Stimulated activated CD8-positive, alpha-beta memory T cell treated with anti-CD3 and anti-CD28 coated beads, Interleukin-15, amount 100 ng/mL, for 48 hours (primary cell): ENCODE results near the gene RHBDD1.
A peak's percentile ranks its signal among the peaks of the same experiment; 100 is the strongest.

Experiments
- DNase-seq, 2 donors: peaks; one replicate each; pipeline ENCODE4 v3.0.0-alpha.2; 2020; ENCODE audit warnings: low read depth in 2 of 2

Gene RHBDD1

DNA sequence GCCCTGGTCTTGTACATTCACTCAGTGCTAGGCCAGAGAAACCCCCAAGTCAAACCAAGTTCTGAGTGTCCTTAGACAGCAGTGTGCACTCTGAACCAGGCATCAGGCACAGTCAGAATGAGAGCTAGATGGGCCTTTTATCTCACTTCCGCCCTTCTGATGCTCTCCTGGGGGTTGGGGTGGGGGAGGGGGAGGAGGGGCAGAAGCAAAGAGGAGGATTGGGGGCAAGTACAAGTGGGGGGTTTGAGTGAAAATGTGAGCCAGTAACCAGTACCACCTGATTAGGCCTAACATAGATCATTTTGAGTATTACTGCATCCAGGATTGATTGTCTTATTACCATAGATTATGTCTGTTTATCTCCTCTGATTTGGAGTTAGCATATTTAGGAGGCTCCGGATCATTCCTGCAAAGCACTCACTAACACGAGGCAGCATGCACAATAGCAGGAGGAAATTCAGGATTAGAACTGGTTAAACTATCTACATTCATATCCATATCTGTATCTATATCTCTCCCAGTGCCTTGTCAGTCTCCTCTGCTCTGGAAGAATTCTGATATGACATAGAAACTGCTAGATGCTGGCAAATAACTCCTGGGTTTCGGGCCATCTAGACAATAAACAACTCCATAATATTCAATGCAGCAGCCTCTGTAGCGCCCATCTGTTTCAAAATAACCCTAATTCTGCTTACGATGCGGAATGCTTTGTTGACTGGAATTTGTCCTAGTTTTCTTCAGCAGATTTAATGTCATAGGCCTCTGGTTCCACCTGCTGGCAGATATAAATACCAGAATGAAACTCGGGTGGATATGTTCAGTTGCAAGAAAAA lies 149.1 kb downstream of the RHBDD1 start:
- peak in 1 of 2 donors; percentile 3 for DNase-seq

GRCh38 chr2:226985583-226985946 lies 149.7 kb downstream of the RHBDD1 start:
- DNase-seq: no peak

- DNase-seq: no peak
Measured at GRCh38 chr2:226991663-226992062, 155.8 kb downstream of the RHBDD1 start.

- no peak for DNase-seq
Measured at GRCh38 chr2:226993171-226993570, 157.3 kb downstream of the RHBDD1 start.

DNA sequence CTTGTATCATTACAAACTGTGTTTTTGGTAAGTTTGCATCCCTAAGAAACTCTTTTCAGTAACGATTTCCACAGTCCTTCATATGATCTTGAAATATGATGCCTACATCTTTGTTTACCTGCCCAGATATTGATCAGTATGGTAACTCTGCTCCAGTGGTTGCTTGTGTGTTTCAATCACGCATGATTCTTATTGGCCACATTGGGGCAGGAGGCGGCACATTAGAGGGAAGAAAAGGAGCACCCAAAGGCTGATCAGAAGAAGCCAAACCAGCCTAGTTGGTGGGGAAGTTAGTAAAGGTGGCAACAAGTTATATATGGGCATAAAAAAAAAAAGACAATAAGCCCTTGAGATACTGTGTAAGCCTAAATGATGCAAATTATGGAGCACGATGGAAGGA lies 158.9 kb downstream of the RHBDD1 start:
- no peak for DNase-seq

- DNase-seq: peak; percentile 39 to 59
Measured at GRCh38 chr2:226995625-226996041, 159.8 kb downstream of the RHBDD1 start.

DNA sequence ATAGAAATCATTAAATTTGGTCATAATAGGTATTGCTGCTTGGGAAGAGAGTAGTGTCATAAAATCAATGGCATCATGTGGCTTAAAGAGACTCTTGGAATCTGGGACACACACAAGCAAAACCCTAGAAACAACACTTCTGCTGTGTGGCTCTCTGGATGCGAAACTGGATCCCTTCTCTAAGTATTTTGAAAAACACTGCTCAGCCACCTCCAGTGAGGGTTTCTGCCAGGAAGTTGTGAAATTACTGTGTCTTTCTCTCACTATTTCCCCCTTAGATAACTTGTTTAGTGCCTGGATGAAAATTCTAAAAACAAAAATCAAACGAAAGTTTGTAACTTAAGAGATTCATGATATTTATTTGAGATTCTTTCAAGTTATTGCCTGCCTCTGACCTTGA lies 163.8 kb downstream of the RHBDD1 start:
- DNase-seq: no peak

GRCh38 chr2:227000123-227000522 lies 164.3 kb downstream of the RHBDD1 start:
- no peak for DNase-seq

DNA sequence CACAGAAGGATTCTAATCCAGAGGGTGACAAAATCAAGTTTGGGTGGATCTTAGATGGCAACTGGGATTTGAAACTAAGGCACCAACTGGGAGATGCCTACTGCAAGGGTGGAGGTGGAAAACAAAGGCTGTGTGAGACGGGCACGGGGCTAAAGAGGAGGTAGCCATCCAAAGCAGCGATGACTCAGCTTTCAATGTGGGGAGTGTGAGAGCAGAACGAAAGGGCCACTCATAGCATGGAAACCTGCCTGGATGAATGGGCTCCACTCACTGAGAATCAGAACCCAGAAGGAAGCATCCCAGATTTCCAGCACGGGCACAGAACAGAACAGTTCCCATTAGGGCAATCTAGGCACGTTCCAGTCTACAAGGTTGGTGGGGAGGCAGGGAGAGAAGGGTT lies 168.6 kb downstream of the RHBDD1 start:
- no peak for DNase-seq

DNA sequence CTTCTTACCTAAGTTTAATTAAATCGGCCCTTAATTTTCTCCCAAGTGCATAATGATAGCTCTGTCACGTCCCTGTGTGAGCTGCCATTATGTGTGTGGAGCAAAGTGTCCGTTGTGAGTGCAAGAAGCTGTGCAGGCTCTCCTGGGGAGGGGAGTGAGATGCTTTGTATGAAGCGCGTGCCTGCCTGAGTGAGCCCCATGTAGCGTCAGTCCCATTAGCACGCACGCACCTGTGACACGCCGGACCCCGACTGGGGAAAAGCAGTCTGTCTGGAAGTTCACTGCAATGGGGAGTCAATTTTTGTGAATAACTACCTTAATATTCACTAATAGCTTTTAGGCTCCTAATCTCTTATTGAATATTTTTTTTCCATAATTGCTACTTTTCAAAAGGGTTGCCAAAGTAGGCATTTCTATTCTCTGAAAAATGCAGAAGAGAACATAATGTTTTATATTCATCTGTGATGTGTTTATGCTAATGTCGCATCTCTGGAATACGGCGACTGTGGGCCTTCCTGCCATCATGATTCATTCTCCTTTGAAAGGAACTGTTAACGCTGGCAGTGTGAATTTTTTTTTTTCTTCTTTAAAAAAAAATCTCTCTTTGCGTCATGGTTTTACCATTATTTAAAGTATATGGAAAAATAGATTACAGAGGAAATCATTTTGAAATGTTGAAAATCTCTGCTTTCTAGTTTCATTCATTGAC lies 170.5 kb downstream of the RHBDD1 start:
- DNase-seq: no peak

- DNase-seq: no peak
Measured at GRCh38 chr2:227007148-227007547, 171.3 kb downstream of the RHBDD1 start.

DNA sequence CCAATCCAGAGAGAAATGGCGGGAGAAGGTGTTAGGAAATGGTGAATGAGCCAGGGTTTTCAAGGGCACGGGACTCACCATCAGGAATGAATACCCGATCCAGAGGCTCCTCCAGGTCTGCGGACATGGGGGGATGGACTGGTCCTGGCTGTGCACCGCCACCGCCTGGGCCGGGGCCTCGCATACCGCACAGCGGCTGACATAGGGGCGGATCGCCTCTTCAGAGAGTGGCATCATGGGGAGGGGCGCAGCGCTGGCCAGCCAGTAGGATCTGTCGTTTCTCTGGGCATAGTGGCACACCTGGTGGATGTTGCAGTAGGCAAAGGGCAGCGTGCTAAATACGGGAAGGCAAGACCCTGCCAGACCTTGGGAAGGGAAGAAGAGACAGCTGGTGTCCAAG lies 172.1 kb downstream of the RHBDD1 start:
- no peak for DNase-seq

- DNase-seq: no peak
Measured at GRCh38 chr2:227010433-227010832, 174.6 kb downstream of the RHBDD1 start.

GRCh38 chr2:227013330-227013729 lies 177.5 kb downstream of the RHBDD1 start:
- no peak for DNase-seq

GRCh38 chr2:227013881-227014280 lies 178.0 kb downstream of the RHBDD1 start:
- DNase-seq: no peak

DNA sequence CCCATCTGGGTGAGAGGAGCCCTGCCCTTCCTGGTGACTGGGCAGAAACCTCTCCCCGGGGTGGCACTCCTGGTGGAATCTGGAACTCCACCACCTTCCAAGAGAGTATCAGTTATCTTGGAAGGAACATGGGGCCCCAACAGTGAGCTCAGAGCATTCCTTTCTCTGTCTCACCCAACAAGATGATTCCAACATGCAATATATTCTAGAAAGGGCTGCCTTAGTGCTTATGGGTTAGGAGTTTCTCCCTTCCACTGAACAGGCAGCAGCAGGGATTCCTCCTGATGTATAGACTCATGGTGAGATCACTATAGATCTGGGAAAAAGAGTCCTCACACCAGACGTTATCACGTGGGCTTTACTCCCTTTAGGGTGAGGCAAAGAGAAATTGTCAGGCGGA lies 181.0 kb downstream of the RHBDD1 start:
- no peak for DNase-seq

DNA sequence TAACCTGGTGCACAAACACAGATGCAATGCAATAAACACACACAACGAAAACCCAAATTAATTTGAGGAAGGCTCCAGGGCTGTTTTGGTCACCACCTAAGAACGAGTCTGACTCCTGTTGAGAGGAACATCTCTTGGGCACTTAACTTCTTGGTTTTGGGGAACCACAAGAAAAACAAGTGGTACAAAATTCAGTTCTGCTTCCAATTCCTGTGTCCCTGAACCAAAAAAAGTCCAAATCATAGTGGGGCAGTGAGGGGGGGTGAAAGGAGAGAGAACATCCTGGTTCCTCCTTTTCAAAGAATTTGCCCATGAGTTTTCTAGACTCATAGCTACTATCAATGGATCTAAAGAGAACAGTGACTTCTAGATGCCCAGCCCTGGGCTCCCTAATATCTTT lies 184.6 kb downstream of the RHBDD1 start:
- no peak for DNase-seq

DNA sequence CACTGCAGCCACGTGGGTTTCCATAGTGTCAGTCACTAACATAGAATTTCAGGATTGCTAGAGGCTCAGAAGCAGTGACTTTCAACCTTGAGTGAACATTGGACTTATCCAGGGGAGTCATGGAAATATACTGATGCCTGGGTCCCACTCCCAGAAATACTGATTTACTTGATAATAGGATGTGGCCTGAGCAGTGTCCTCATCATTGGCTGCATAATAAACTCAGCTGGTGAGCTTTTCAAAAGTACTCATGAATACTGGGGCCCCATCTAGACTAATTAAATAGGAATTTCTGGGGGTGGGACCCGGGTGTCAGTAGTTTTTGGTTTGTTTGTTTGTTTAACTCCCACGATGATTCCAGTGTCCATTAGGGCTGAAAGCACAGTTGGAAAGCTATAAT lies 186.8 kb downstream of the RHBDD1 start:
- no peak for DNase-seq

- DNase-seq: no peak
Measured at GRCh38 chr2:227025510-227025909, 189.7 kb downstream of the RHBDD1 start.

DNA sequence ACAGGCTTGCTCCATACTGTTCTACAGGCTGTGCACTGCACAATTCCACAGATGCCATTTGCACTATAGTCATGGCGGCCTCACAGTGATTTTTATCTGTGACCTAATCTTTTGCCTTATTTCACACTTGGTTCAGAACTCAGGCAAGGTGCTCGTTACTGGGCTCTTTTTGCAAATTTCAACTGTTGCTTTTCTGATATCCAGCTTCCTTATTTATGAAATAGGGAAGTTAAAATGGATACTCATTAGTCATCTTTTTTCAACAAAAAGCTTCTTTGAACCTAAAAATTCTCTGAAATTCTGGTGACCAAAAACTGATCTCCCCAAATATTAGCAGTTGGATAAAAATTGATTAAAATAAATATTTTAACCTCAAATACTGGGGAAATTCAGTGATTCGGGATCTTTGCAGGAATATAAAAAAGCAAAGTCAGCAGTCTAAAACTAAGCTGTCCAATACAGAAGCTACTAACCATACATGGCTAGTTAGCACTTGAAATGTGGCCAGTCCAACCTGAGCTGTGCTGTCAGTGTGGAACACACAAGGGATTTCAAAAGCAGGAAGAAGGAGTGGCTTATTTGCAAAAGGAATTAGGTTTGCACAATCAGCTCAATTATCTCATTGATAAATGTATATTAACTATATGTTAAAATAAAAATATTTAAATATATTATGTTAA lies 193.7 kb downstream of the RHBDD1 start:
- DNase-seq: no peak

- DNase-seq: no peak
Measured at GRCh38 chr2:227030789-227031188, 194.9 kb downstream of the RHBDD1 start.

DNA sequence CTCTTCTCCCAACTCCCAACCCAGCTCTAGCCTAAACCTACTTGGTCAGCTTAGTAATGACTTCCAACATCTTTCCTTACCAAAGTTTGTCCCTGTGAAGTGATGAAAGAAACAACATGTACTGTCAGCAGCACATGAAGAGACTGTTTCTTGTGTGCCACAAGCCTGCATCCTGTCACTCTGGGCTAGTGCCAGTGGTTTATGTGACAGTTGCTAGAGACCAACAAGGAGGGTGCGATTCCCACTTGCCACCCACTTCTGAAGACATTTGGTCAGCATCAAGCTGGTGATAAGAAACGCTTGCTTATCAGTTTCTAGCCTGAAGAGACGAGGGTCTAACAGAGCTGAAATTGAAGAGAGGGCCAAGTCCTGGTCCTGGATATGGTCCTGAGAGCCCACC lies 195.5 kb downstream of the RHBDD1 start:
- DNase-seq: no peak
